HG02763 (cell line): ENCODE data around the gene CR1L.
"Not testable (repeated sequence)": the region's sequence is repeated elsewhere in the genome, so short reads cannot be mapped to it uniquely, and the experiment has no call there.

Source experiments
- ATAC-seq: cut with Tn5 transposase; IDR thresholded peaks from one replicate; pipeline ENCODE4 v1.9.1; 2021; ENCODE audit warnings: mild to moderate bottlenecking, moderate library complexity; ENCODE audit not compliant: unreplicated experiment

Gene CR1L

GRCh38 chr1:207676153-207676552, 31.2 kb downstream of the CR1L start:
- no peak for ATAC-seq

GRCh38 chr1:207680590-207681388, 35.9 kb downstream of the CR1L start:
- ATAC-seq, result not testable (repeated sequence)

DNA sequence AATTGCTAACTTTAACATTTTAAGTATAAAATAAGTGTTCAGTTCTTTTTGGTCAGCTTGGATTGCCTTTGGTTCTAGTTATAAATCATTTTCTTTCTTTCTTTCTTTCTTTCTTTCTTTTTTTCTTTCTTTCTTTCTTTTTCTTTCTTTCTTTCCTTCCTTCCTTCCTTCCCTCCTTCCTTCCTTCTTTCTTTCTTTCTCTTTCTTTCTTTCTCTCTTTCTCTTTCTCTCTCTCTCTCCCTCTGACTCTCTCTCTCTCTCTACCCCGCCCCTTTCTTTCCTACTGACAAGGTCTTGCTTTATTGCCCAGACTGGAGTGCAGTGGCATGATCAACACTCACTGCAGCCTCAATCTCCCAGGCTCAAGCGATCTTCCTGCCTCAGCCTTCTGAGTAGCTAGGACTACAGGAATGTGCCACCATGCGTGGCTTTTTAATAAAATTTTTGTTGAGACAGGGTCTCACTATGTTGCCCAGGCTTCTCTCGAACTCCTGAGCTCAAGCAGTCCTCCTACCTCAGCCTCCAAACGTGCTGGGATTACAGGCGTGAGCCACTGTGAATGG, 38.0 kb downstream of the CR1L start:
- not testable (repeated sequence) for ATAC-seq

- ATAC-seq, result not testable (repeated sequence)
Measured at GRCh38 chr1:207690551-207690950, 45.6 kb downstream of the CR1L start.

DNA sequence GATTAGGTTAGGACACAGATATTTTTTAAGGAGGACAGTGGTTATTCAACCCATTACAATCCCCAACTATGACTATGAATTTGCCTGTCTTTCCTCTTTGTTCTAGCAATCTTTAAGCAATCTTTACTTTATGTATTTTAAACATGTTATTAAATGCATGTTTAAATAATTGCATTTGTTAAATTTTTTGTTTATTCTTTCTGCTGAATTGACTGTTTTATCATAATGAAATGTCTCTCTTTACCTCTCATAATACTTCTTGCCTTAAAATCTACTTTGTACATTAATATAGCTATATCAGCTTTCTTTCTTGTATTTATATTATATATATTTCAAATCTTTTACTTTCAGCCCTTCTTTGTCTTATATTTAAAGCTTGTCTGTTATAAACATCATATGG, 46.1 kb downstream of the CR1L start:
- no peak for ATAC-seq

GRCh38 chr1:207691841-207692240, 46.9 kb downstream of the CR1L start:
- no peak for ATAC-seq

DNA sequence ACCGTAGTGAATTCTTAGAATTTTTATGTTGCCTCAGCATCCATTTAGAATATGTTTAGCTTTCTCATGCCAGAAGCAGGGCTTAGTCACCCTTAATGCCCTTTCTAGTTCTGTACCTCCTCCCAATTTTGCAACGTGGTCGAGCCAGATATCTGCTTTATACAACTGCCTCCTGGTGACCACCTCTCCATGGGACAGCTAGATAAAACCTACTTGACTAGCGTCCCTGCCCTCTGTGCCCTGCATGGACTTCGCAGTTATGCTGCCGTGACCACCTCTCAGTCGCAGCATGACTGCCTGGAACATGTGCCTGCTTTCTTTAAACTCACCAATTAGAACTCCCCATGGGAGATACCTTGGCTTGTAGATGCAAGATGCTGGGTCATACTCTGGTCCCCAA, 47.4 kb downstream of the CR1L start:
- not testable (repeated sequence) for ATAC-seq

GRCh38 chr1:207695891-207696290, 51.0 kb downstream of the CR1L start:
- no peak for ATAC-seq

GRCh38 chr1:207698822-207699483, 54.0 kb downstream of the CR1L start:
- ATAC-seq, result no peak

- ATAC-seq, result no peak
Measured at GRCh38 chr1:207702317-207702716, 57.4 kb downstream of the CR1L start.

DNA sequence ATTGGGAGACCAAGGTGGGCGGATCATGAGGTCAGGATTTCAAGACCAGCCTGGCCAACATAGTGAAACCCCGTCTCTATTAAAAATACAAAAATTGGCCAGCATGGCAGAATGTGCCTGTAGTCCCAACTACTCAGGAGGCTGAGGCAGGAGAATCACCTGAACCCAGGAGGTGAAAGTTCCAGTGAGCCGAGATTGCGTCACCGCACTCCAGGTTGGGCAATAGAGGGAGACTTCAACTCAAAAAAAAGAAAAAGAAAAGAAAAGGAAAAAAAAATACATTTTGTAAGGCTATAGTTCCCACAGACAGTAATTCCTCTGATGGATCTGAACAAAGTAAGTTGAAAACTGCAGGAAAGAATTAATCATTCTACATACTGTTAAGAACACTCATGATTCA, 58.8 kb downstream of the CR1L start:
- no peak for ATAC-seq

DNA sequence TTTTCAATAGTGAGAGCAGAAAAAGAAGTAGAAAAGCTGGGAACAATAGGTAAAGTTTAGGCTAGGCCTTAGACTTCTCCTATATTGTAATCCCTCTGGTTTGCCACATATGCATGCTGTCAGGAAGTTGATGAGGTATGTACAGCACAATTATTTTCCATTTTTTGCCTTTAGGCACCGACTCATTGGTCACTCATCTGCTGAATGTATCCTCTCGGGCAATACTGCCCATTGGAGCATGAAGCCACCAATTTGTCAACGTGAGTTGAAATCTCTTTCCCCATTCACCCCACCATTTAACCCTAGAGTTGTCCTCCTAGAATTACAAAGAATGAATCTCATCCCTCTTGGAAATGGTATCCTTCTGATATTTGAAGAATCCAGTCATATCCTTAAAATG, 63.1 kb downstream of the CR1L start:
- ATAC-seq, result not testable (repeated sequence)

- no peak for ATAC-seq
Measured at GRCh38 chr1:207711285-207711684, 66.4 kb downstream of the CR1L start.

- not testable (repeated sequence) for ATAC-seq
Measured at GRCh38 chr1:207712701-207713100, 67.8 kb downstream of the CR1L start.

- ATAC-seq, result no peak
Measured at GRCh38 chr1:207713529-207713928, 68.6 kb downstream of the CR1L start.

GRCh38 chr1:207719234-207719633, 74.3 kb downstream of the CR1L start:
- no peak for ATAC-seq

DNA sequence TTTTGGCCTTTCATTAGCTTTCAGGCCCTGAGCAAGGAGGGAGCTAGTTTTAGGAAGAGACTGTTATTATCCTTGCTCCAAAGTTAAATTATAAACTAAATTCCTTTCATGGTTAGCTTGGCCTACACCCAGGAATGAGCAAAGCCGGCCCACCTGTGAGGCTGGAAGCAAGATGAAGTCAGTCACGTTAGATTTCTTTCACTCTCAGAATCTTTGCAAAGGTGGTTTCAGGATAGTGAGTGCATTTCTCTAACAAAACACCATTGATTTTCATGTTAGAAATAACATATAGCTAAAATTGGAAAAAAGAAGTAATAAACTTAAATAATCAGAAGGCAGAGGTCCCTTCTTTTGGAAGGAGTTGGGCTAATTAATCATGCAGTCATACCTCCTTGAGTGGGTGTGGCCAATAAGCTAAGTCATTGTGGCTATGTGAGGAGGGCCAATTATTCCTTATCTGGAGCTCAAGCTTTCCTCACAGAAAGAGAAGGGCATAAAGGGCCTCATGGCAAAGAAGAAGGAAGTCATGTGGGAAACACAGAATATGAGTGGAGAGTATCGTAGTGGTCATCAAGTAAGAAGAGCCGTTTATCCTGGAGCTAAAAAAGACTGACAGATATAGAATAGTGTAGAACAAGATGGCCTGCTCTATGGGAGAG, 83.4 kb downstream of the CR1L start:
- not testable (repeated sequence) for ATAC-seq

GRCh38 chr1:207737503-207738157, 92.7 kb downstream of the CR1L start:
- not testable (repeated sequence) for ATAC-seq

DNA sequence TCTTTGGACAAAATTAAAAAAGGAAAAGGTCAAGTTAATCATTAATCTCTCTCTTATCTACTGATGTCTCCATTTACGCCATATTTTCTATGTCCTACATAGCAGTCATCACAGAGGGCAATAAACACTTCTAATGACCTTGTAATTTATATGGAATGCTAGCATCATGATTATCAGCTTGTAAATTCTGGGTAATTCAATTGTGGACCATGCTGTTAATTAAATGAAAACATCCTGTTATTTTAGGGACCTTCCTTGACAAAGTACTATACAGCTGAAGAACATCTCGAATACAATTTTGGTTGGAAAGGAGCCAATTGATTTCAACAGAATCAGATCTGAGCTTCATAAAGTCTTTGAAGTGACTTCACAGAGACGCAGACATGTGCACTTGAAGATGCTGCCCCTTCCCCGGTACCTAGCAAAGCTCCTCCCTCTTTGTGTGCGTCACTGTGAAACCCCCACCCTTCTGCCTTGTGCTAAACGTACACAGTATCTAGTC, 93.3 kb downstream of the CR1L start:
- not testable (repeated sequence) for ATAC-seq

DNA sequence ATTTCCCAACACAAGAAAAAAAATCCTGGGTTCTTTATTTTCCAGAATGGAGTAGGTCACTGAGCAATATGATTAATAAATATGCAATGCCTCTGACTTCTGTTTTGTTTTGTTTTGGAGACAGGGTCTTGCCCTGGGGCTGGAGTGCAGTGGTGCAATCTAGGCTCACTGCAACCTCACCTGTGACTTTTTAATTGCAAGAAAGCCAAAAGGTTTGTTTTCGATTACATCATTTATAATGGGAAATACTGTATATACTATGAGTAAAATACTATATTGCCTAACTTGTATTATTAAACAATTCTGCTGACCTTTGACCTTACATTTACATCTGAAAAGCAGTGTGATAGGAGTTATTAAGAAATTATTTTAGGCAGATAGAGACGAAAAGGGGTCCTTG, 95.3 kb downstream of the CR1L start:
- no peak for ATAC-seq
